ENCODE results near the gene NUFIP2. TPM values are rescaled to one million over a fixed set of nuclear protein-coding genes. Genes with fewer than 3 reads are reported as not detected.
"Not testable (repeated sequence)": the region's sequence is repeated elsewhere in the genome, so short reads cannot be mapped to it uniquely, and the experiment has no call there.

The NUFIP2 gene
- total RNA-seq, result 278 TPM

GRCh38 chr17:29293890-29294579 is at the start of gene NUFIP2:
NUFIP2 (minus strand) TSS chr17:29294148; CDS start chr17:29294059, 89 bp downstream.
- DNase-seq (ENCODE audit: low read depth in 2 of 3, low spot score in 2 of 3), result peak; percentile 95 to 99 (median 99)

GRCh38 chr17:29342158-29342765 is 48.3 kb upstream of the NUFIP2 start:
- DNase-seq (ENCODE audit: low read depth in 2 of 3, low spot score in 2 of 3), result peak in 2 of 3 donors; percentile 35 to 82

- no peak for DNase-seq (ENCODE audit: low read depth in 2 of 3, low spot score in 2 of 3)
These were observed 47.8 kb upstream of the NUFIP2 start for GRCh38 chr17:29341726-29342125.

GRCh38 chr17:29339016-29339415 is 45.1 kb upstream of the NUFIP2 start:
- DNase-seq (ENCODE audit: low read depth in 2 of 3, low spot score in 2 of 3), result not testable (repeated sequence)

GRCh38 chr17:29331708-29332085 is 37.7 kb upstream of the NUFIP2 start:
- no peak for DNase-seq (ENCODE audit: low read depth in 2 of 3, low spot score in 2 of 3)

GRCh38 chr17:29331075-29331707 is 37.2 kb upstream of the NUFIP2 start:
- no peak for DNase-seq (ENCODE audit: low read depth in 2 of 3, low spot score in 2 of 3)

- no peak for DNase-seq (ENCODE audit: low read depth in 2 of 3, low spot score in 2 of 3)
These were observed 33.5 kb upstream of the NUFIP2 start for GRCh38 chr17:29327412-29327811.

- no peak for DNase-seq (ENCODE audit: low read depth in 2 of 3, low spot score in 2 of 3)
These were observed 32.3 kb upstream of the NUFIP2 start for GRCh38 chr17:29326023-29326813.

GRCh38 chr17:29322363-29322762 is 28.4 kb upstream of the NUFIP2 start:
- DNase-seq (ENCODE audit: low read depth in 2 of 3, low spot score in 2 of 3), result no peak

GRCh38 chr17:29303386-29303785 is 9.4 kb upstream of the NUFIP2 start:
- peak in 1 of 3 donors; percentile 36 for DNase-seq (ENCODE audit: low read depth in 2 of 3, low spot score in 2 of 3)

- DNase-seq (ENCODE audit: low read depth in 2 of 3, low spot score in 2 of 3), result no peak
These were observed 5.1 kb upstream of the NUFIP2 start for GRCh38 chr17:29299031-29299430.

- DNase-seq (ENCODE audit: low read depth in 2 of 3, low spot score in 2 of 3), result no peak
These were observed 1.5 kb upstream of the NUFIP2 start for GRCh38 chr17:29295420-29295819.

- DNase-seq (ENCODE audit: low read depth in 2 of 3, low spot score in 2 of 3), result no peak
These were observed 592 bp upstream of the NUFIP2 start for GRCh38 chr17:29294580-29294900.

GRCh38 chr17:29292992-29293889 is 707 bp downstream of the NUFIP2 start:
- DNase-seq (ENCODE audit: low read depth in 2 of 3, low spot score in 2 of 3), result peak; percentile 16 to 63 (median 62)

- DNase-seq (ENCODE audit: low read depth in 2 of 3, low spot score in 2 of 3), result peak; percentile 23 to 87 (median 80)
These were observed 1.6 kb downstream of the NUFIP2 start for GRCh38 chr17:29292071-29292991.

- DNase-seq (ENCODE audit: low read depth in 2 of 3, low spot score in 2 of 3), result peak; percentile 30 to 85 (median 66)
These were observed 2.7 kb downstream of the NUFIP2 start for GRCh38 chr17:29291163-29291752.

- no peak for DNase-seq (ENCODE audit: low read depth in 2 of 3, low spot score in 2 of 3)
These were observed 4.1 kb downstream of the NUFIP2 start for GRCh38 chr17:29289852-29290251.

GRCh38 chr17:29283961-29284360 is 10.0 kb downstream of the NUFIP2 start:
- DNase-seq (ENCODE audit: low read depth in 2 of 3, low spot score in 2 of 3), result no peak

GRCh38 chr17:29283496-29283895 is 10.5 kb downstream of the NUFIP2 start:
- DNase-seq (ENCODE audit: low read depth in 2 of 3, low spot score in 2 of 3), result peak in 1 of 3 donors; percentile 26
